Fibroblast of lung (primary cell): Measurements from ENCODE around the gene GGCX. TPM values are rescaled to one million over a fixed set of nuclear protein-coding genes. Genes with fewer than 3 reads are reported as not detected.
"Not testable (repeated sequence)": the region's sequence is repeated elsewhere in the genome, so short reads cannot be mapped to it uniquely, and the experiment has no call there.

Experiments
- DNase-seq, 2 donors: peaks; one replicate each; pipeline versions ENCODE4 v3.0.0 to v3.0.0-alpha.2; 2010; ENCODE audit warnings: low read depth in 2 of 2
- H2AFZ ChIP-seq: 2 replicates; pipeline ENCODE4 v1.5.1; 2012; ENCODE audit warnings: low read length, control low read depth, inconsistent platforms
- H3K27ac ChIP-seq: 2 replicates; pipeline ENCODE4 v1.5.1; 2011; ENCODE audit warnings: low read length, control low read depth; ENCODE audit not compliant: insufficient read depth
- H3K27me3 ChIP-seq: 2 replicates; pipeline ENCODE4 v1.5.1; 2011; ENCODE audit warnings: mild to moderate bottlenecking, low read length; ENCODE audit not compliant: control insufficient read depth, insufficient read depth
- H3K36me3 ChIP-seq: 2 replicates; pipeline ENCODE4 v1.5.1; 2011; ENCODE audit warnings: low read length; ENCODE audit not compliant: control insufficient read depth, insufficient read depth
- H3K4me1 ChIP-seq: 2 replicates; pipeline ENCODE4 v1.5.1; 2011; ENCODE audit warnings: low read length; ENCODE audit not compliant: control insufficient read depth, insufficient read depth; ENCODE audit errors: extremely low read depth
- H3K4me2 ChIP-seq: 2 replicates; pipeline ENCODE4 v1.5.1; 2011; ENCODE audit warnings: low read length, control low read depth; ENCODE audit not compliant: insufficient read depth; ENCODE audit errors: extremely low read depth
- H3K4me3 ChIP-seq, 4 experiments: fragments of 200-600 bp in 1 of 4; sonication (generic) in 1 of 4; replicated peaks in 1 of 4; 2 replicates each; pipeline ENCODE4 v1.5.1; 2011 to 2016; ENCODE audit warnings: low read length in 4 of 4, low read depth in 3 of 4, mild to moderate bottlenecking in 3 of 4, control low read depth in 2 of 4, inconsistent platforms in 1 of 4, mixed read lengths in 1 of 4; ENCODE audit not compliant: insufficient read depth in 1 of 4; ENCODE audit errors: control extremely low read depth in 1 of 4
- H3K79me2 ChIP-seq: 2 replicates; pipeline ENCODE4 v1.5.1; 2012; ENCODE audit warnings: mild to moderate bottlenecking, low read length, inconsistent platforms; ENCODE audit not compliant: control insufficient read depth, insufficient read depth
- H3K9ac ChIP-seq: 2 replicates; pipeline ENCODE4 v1.5.1; 2011; ENCODE audit warnings: mild to moderate bottlenecking, low read length, control low read depth; ENCODE audit not compliant: insufficient read depth
- H3K9me3 ChIP-seq: 2 replicates; pipeline ENCODE4 v1.5.1; 2012; ENCODE audit warnings: low read depth, low read length; ENCODE audit not compliant: control insufficient read depth, insufficient read depth
- H4K20me1 ChIP-seq: 2 replicates; pipeline ENCODE4 v1.5.1; 2011; ENCODE audit warnings: low read length; ENCODE audit not compliant: control insufficient read depth, insufficient read depth; ENCODE audit errors: extremely low read depth
- CTCF ChIP-seq, 2 donors: IDR thresholded peaks in 1 of 2; conservative IDR thresholded peaks in 1 of 2; 1 replicate in 1 of 2; 2 replicates in 1 of 2; pipeline ENCODE4 v1.5.1; 2011 to 2012; ENCODE audit warnings: low read length in 2 of 2, control low read depth in 1 of 2, inconsistent platforms in 1 of 2, low read depth in 1 of 2, mild to moderate bottlenecking in 1 of 2
- EZH2 ChIP-seq: IDR thresholded peaks from 2 replicates; pipeline ENCODE4 v1.5.1; 2012; ENCODE audit warnings: low read length, control low read depth, mild to moderate bottlenecking; ENCODE audit errors: missing control alignments
- polyA plus RNA-seq, 2 donors: library from polyadenylated mRNA; depleted of rRNA in 1 of 2; stranded (reverse) in 1 of 2; unstranded in 1 of 2; fragments of >200 nt; gene quantifications; 2 replicates each; pipeline ENCODE4 v1.2.1, GENCODE V29; 2011 to 2012; ENCODE audit warnings: missing spikeins in 1 of 2
- total RNA-seq: library from RNA; depleted of rRNA; stranded (reverse); fragments of >200 nt; gene quantifications from 2 replicates; pipeline ENCODE4 v1.2.1, GENCODE V29; 2014

GGCX gene
- total and polyA plus RNA-seq, 2 donors (not counting 1 experiment from before 2014, with no cell fraction given), result 34.4 to 46.1 TPM

GRCh38 chr2:85560812-85561279 lies 447 bp downstream of the GGCX start:
- H3K27me3 ChIP-seq, result no peaks in the 10 kb centered on the region
- peak overlapping the region; percentile 96 for H3K4me2 ChIP-seq
- peak overlapping the region; percentile 69 for H3K27ac ChIP-seq
- peaks cover 3% of the 10 kb centered on the region for H3K4me1 ChIP-seq
- no peak for DNase-seq
- H4K20me1 ChIP-seq, result no peaks in the 10 kb centered on the region
- H3K9me3 ChIP-seq, result no peaks in the 10 kb centered on the region
- H3K4me3 ChIP-seq, result peak overlapping the region; percentile 77 to 94 (median 92)
- TF ChIP-seq CTCF (conservative IDR thresholded peaks at IDR 0.05 in 1 of 2, IDR thresholded peaks at IDR 0.05 in 1 of 2; ENCODE audit: low read depth in 1 of 2, low read length in 2 of 2) (no peak), EZH2 (no peak)
- H3K79me2 ChIP-seq, result peaks cover 26% of the 10 kb centered on the region
- peak overlapping the region; percentile 66 for H3K9ac ChIP-seq
- H2AFZ ChIP-seq, result no peak overlapping the region
- peaks cover 10% of the 10 kb centered on the region for H3K36me3 ChIP-seq

- peaks cover 13% of the 10 kb centered on the region for H3K36me3 ChIP-seq
- H3K4me1 ChIP-seq, H4K20me1 ChIP-seq, H2AFZ ChIP-seq, H3K9me3 ChIP-seq, H3K9ac ChIP-seq, H3K27me3 ChIP-seq, DNase-seq: not testable (repeated sequence)
- peak overlapping the region; percentile 77 to 94 (median 92) for H3K4me3 ChIP-seq
- peak overlapping the region; percentile 96 for H3K4me2 ChIP-seq
- peak overlapping the region; percentile 69 for H3K27ac ChIP-seq
- peaks cover 26% of the 10 kb centered on the region for H3K79me2 ChIP-seq
Measured at GRCh38 chr2:85560403-85560726, 928 bp downstream of the GGCX start.

- H3K36me3 ChIP-seq, result peaks cover 20% of the 10 kb centered on the region
- H3K9me3 ChIP-seq, result no peaks in the 10 kb centered on the region
- TF ChIP-seq CTCF (conservative IDR thresholded peaks at IDR 0.05 in 1 of 2, IDR thresholded peaks at IDR 0.05 in 1 of 2; ENCODE audit: low read depth in 1 of 2, low read length in 2 of 2), result no peak
- no peak for TF ChIP-seq EZH2
- no peak for DNase-seq
- H4K20me1 ChIP-seq, result no peaks in the 10 kb centered on the region
- no peak overlapping the region for H3K4me3 ChIP-seq
- H3K27ac ChIP-seq, result no peak overlapping the region
- H3K27me3 ChIP-seq, result no peaks in the 10 kb centered on the region
- H3K79me2 ChIP-seq, result peaks cover 26% of the 10 kb centered on the region
- H2AFZ ChIP-seq, result no peak overlapping the region
- H3K4me2 ChIP-seq, result no peak overlapping the region
- no peak overlapping the region for H3K9ac ChIP-seq
- H3K4me1 ChIP-seq, result peaks cover 3% of the 10 kb centered on the region
Measured at GRCh38 chr2:85558160-85558559, 3.1 kb downstream of the GGCX start.
